HG03442 (cell line): Measurements from ENCODE around the gene MAP7D2.
"Not testable (repeated sequence)": the region's sequence is repeated elsewhere in the genome, so short reads cannot be mapped to it uniquely, and the experiment has no call there.

Source experiments
- ATAC-seq: cut with Tn5 transposase; IDR thresholded peaks from one replicate; pipeline ENCODE4 v1.9.1; 2021; ENCODE audit warnings: mild to moderate bottlenecking, moderate library complexity; ENCODE audit not compliant: unreplicated experiment

Gene MAP7D2

DNA sequence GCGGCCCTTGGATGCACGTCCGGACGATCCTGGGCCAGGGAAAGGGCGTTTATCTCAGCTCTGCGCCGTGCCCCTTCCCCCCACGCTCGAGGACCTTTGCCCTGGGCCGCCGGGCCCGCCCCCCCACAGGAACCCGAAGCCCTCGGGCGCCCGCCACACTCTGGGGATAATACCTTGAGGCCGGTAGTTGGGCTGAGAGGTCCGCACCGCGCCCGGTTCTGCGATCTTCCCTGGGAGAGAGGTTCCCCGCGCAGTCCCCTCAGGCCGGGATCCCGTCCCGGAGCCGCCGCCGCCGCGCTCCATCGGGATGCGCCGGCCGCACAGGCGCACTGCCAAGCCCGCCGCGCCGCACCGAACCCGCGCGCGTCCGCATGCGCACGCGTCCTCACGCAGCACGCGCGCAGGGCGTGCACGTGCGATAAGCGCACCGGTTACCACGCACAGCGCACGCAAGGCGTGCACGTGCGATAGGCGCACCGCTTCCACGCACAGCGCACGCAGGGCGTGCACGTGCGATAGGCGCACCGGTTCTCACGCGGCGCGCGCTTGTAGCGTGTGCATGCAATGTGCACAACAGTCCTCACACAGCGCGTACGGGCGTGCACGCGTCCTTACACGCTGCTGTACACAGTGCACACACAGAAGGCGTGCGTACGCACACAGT is at the start of gene MAP7D2:
Gene MAP7D2, minus strand, starts transcription at position 331 of the 664 bp plus-strand sequence. Its CDS starts 28 bp downstream, at position 303.
- ATAC-seq: no peak

- not testable (repeated sequence) for ATAC-seq
Measured at GRCh38 chrX:20162516-20162915, 45.8 kb upstream of the MAP7D2 start.

DNA sequence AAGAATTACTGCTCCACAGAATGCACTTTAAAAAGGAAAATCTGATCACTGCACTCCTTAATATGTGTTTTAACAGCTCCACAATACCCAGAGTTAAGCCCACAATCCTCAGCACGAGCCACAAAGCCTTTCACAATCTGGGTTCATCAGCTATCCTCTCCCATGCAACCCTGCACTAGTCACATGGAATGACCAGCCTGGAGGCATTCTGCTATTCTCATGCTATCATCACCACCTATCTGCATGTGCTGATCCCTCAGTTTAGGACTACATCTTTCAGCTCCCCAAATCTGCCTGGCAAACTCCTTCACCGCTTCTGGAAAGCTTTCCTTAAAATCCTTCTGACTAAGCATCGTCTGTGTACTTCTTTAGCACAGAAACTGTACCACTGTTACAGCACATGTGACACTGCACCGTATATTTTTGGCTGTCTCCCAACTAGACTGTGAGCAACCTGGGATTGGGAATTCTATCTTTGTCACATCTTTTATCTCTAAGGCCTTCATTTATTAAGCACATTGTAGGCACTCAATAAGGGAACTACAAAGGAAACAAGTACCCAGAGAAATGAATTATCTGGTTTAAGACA is 43.2 kb upstream of the MAP7D2 start:
- no peak for ATAC-seq

DNA sequence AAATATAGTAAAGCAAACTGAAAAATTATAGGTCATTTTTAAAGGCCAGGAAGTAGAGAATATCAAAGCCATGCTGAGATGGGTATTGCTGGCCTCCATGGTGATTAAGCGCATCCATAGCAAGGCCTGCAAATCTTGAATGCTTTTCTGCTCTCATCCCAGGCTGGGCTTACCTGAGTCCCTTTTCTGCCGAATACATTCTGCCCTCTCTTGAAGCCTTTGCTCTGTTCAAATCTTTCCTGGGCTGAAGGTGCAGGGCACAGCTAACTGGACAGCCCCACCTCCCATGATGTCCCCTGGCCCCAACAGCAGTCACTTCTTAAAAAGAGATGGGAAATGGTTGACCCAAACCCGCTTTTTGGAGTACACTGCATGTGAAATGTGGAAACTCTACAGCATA is 35.0 kb upstream of the MAP7D2 start:
- no peak for ATAC-seq

DNA sequence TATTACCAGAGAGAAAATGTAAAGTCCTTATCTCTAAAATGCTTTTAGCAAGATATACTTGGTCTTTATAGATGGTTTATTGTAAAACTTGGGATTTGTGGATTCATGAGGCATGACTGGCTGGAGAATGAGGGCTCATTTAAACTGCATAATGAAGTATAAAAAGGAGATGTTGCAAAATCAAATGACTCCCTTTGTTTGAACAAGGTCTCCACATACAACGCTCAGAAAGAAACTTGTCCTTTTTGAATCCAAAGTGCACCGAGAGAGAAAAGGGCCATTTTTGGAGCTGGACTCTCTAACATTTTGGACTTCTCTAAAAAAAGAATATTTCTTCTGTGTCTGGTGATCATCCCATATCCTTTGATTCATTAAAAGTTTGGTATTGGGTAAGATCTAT is 32.6 kb upstream of the MAP7D2 start:
- ATAC-seq: no peak

GRCh38 chrX:20147561-20147960 is 30.9 kb upstream of the MAP7D2 start:
- ATAC-seq: no peak

DNA sequence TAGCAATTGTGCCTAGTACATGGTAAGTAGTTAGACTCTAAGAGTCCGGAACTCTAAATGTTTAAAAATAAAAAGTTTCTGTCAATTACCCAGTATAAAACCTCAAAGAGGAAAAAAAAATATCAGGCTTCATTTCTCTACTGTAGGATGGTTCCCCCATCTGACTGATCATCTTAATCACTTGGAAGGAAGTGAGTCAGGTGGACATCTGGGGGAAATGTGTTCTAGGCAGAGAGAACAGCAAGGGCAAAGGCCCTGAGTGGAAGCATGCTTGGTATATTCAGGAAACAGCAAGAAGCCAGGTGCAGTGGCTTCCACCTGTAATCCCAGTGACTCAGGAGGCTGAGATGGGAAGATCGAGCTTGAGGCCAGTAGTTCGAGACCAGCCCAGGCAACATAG is 27.8 kb upstream of the MAP7D2 start:
- no peak for ATAC-seq

DNA sequence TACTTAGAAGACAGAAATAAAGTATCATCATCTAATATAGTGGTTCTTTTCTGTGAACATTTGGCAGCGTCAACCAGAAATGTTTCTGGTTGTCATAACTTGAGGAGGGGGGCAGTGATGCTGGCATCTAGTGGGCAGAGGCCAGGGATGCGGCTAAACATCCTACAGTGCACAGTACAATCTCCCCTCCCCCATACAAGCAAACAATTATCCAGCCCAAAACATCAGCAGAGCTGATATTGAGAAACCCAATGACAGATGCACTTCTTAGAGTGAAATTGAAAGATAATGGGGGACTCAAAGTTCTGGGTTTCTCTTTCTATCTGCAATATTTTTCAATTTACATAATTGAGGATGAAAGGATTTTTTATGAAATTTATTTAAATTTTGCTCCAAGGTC is 26.9 kb upstream of the MAP7D2 start:
- ATAC-seq: no peak

GRCh38 chrX:20143111-20143510 is 26.4 kb upstream of the MAP7D2 start:
- no peak for ATAC-seq

GRCh38 chrX:20141281-20142220 is 24.8 kb upstream of the MAP7D2 start, which contains the start of gene EIF1AX:
Gene EIF1AX, minus strand, starts transcription at chrX:20141838. Its CDS starts 198 bp downstream, at chrX:20141640.
- ATAC-seq: peak; percentile 99

- ATAC-seq: no peak
Measured at GRCh38 chrX:20140420-20140819, 23.7 kb upstream of the MAP7D2 start.

DNA sequence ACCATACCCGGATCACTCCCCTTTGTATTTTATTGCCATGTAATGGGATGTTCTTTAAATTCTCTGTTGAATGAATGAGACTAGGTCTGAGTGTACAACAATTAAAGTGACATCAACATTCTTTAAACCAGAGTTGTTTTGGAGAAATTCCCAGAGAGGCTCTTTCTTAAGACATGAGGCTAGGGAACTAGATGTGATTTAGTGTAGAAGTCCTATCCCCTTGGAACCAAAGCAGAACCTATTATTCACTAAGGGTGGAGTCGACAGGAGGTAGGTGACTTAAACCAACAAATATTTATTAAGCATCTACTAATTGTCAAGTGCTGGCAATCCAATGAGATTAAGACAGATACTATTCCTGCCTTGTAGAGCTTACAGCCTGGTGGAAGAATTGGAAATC is 23.3 kb upstream of the MAP7D2 start:
- no peak for ATAC-seq

- no peak for ATAC-seq
Measured at GRCh38 chrX:20135944-20136343, 19.2 kb upstream of the MAP7D2 start.

GRCh38 chrX:20132666-20133065 is 16.0 kb upstream of the MAP7D2 start:
- ATAC-seq: no peak

- no peak for ATAC-seq
Measured at GRCh38 chrX:20130357-20130756, 13.7 kb upstream of the MAP7D2 start.

DNA sequence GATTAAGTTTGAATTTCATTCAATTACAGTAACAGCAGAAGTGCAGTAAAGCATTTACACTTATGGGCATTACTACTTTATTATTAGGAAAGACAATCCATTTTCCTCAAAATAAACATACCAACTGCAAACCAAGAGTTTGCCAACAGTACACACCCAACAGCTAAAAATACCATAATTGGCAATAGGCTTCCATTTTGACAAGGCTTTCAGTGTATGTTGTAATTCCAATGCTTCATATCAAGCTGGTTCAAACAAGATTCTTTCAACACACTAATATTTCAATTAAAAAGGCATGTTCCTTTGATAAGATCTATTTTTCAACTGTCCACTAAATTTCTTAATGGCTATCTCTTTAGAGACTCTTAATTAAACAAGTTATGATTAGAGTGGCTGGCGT is 12.8 kb upstream of the MAP7D2 start:
- no peak for ATAC-seq

DNA sequence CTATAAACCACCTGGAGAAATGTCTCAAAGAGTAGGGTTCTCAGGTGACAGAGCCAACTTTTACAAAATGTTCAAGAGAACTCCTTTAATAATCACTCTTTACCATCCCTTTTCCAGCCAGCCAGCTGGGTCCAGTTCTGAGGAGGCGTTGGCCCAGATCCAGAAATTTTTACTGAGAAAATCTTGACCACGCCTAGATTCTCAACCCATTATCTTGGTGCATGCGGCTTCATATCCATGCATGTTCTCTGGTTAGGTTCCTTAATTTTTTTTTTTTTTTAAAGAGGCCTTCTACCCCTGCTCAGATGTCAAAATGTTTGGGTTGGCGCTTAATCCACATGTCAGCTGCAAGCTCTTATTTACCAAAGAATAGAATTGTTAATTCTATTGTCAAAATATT is 12.0 kb upstream of the MAP7D2 start:
- no peak for ATAC-seq

DNA sequence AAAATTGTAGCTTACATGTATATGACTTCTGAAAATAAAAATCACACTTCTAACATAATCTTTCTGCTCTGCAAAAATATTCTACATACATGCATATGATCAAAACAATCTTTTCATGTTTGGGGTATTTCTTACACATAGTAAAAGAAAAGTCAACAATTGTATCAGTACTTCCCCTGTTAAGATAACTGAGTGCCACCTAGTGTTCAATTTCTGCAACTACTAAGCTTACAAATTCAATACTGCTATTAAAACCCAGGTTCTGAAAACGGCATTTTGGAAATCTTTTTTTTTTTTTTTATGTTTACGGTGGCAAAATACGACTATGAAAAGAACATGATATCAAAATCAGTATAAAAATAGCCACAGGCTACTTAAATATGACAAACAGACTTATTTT is 10.7 kb upstream of the MAP7D2 start:
- not testable (repeated sequence) for ATAC-seq

- ATAC-seq: not testable (repeated sequence)
Measured at GRCh38 chrX:20126833-20127232, 10.1 kb upstream of the MAP7D2 start.

DNA sequence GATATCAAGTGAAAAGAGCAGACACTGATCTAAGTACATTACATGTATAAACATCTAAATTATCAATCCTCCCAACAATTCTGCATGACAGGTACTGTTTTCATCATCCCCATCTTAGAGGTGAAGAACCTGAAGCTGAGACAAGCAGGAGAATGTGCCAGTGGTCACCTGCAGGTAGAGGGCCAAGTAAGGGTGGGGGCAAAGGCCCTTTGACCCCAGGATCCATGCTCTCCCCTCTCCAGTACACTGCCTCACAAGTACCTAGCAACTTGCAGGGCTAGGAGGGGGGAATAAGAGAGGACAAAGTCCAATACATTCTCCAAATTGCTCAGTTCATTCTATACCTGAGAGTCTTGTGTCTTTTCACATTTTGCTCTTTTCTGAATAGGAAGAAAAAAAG is 8.3 kb upstream of the MAP7D2 start:
- no peak for ATAC-seq

GRCh38 chrX:20118065-20118824 is 1.5 kb upstream of the MAP7D2 start:
- ATAC-seq: no peak
